DOHH2 (cell line): ENCODE data around the gene MGAT5.

ENCODE experiments used
- EZH2phosphoT487 ChIP-seq: fragments of 200-600 bp; sonication (generic); IDR thresholded peaks from 2 replicates; pipeline ENCODE4 v1.6.1; 2017; ENCODE audit warnings: borderline replicate concordance, mild to moderate bottlenecking, antibody characterized with exemption, low read length, moderate library complexity, mixed read lengths
- TF ChIP-seq, protein P1 (sequence below): fragments of 200-600 bp; sonication (generic); IDR thresholded peaks from one replicate; pipeline ENCODE4 v1.5.1; 2014; ENCODE audit warnings: antibody characterized with exemption, mild to moderate bottlenecking, low read depth, low read length; ENCODE audit not compliant: poor library complexity, severe bottlenecking

- TF ChIP-seq, protein P1, sequence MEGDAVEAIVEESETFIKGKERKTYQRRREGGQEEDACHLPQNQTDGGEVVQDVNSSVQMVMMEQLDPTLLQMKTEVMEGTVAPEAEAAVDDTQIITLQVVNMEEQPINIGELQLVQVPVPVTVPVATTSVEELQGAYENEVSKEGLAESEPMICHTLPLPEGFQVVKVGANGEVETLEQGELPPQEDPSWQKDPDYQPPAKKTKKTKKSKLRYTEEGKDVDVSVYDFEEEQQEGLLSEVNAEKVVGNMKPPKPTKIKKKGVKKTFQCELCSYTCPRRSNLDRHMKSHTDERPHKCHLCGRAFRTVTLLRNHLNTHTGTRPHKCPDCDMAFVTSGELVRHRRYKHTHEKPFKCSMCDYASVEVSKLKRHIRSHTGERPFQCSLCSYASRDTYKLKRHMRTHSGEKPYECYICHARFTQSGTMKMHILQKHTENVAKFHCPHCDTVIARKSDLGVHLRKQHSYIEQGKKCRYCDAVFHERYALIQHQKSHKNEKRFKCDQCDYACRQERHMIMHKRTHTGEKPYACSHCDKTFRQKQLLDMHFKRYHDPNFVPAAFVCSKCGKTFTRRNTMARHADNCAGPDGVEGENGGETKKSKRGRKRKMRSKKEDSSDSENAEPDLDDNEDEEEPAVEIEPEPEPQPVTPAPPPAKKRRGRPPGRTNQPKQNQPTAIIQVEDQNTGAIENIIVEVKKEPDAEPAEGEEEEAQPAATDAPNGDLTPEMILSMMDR = no peak
- no peak for TF ChIP-seq EZH2phosphoT487
These were observed 108.3 kb downstream of the MGAT5 start for GRCh38 chr2:134362152-134362668.
